Ishikawa (cell line): ENCODE results near the gene RGS9.

Source experiments
- CEBPB ChIP-seq: IDR thresholded peaks from 2 replicates; pipeline ENCODE4 v1.6.1; 2012
- CREB1 ChIP-seq: IDR thresholded peaks from 2 replicates; pipeline ENCODE4 v1.6.1; 2012; ENCODE audit warnings: low read depth
- EGR1 ChIP-seq: IDR thresholded peaks from 2 replicates; pipeline ENCODE4 v1.6.1; 2012
- EP300 ChIP-seq: IDR thresholded peaks from 2 replicates; pipeline ENCODE4 v1.6.1; 2012; ENCODE audit warnings: borderline replicate concordance
- FOXM1 ChIP-seq: IDR thresholded peaks from 2 replicates; pipeline ENCODE4 v1.6.1; 2012; ENCODE audit warnings: low read depth, borderline replicate concordance
- MAX ChIP-seq: IDR thresholded peaks from 2 replicates; pipeline ENCODE4 v1.6.1; 2012
- NFIC ChIP-seq: IDR thresholded peaks from 2 replicates; pipeline ENCODE4 v1.6.1; 2012
- RAD21 ChIP-seq: IDR thresholded peaks from 2 replicates; pipeline ENCODE4 v1.6.1; 2012; ENCODE audit warnings: low read depth
- REST ChIP-seq: IDR thresholded peaks from 2 replicates; pipeline ENCODE4 v1.6.1; 2012; ENCODE audit warnings: low read depth, mild to moderate bottlenecking
- TAF1 ChIP-seq: IDR thresholded peaks from 2 replicates; pipeline ENCODE4 v1.6.1; 2012; ENCODE audit warnings: low read depth, mild to moderate bottlenecking
- TEAD4 ChIP-seq: IDR thresholded peaks from 2 replicates; pipeline ENCODE4 v1.6.1; 2012
- YY1 ChIP-seq: IDR thresholded peaks from 2 replicates; pipeline ENCODE4 v1.6.1; 2012; ENCODE audit warnings: low read depth

GRCh38 chr17:65102235-65102634, 34.9 kb upstream of the RGS9 start:
- no peak for TF ChIP-seq EP300
- TF ChIP-seq YY1: no peak
- TF ChIP-seq NFIC: no peak
- no peak for TF ChIP-seq MAX
- no peak for TF ChIP-seq REST
- TF ChIP-seq EGR1: no peak
- no peak for TF ChIP-seq RAD21
- no peak for TF ChIP-seq CEBPB
- no peak for TF ChIP-seq TEAD4
- no peak for TF ChIP-seq TAF1
- TF ChIP-seq FOXM1: no peak
- no peak for TF ChIP-seq CREB1
